Left forelimb (tissue), 1 donor: ENCODE data around the gene KCNS3.

ENCODE experiments used
- DNase-seq: peaks from one replicate; pipeline ENCODE4 v3.0.0-alpha.2; 2018; ENCODE audit warnings: low spot score

The KCNS3 gene

GRCh38 chr2:17878281-17879136 lies at the start of gene KCNS3:
Gene KCNS3 (plus strand): TSS chr2:17878667. CDS start chr2:17931009, 52,342 bp downstream.
- peak; percentile 69 for DNase-seq

DNA sequence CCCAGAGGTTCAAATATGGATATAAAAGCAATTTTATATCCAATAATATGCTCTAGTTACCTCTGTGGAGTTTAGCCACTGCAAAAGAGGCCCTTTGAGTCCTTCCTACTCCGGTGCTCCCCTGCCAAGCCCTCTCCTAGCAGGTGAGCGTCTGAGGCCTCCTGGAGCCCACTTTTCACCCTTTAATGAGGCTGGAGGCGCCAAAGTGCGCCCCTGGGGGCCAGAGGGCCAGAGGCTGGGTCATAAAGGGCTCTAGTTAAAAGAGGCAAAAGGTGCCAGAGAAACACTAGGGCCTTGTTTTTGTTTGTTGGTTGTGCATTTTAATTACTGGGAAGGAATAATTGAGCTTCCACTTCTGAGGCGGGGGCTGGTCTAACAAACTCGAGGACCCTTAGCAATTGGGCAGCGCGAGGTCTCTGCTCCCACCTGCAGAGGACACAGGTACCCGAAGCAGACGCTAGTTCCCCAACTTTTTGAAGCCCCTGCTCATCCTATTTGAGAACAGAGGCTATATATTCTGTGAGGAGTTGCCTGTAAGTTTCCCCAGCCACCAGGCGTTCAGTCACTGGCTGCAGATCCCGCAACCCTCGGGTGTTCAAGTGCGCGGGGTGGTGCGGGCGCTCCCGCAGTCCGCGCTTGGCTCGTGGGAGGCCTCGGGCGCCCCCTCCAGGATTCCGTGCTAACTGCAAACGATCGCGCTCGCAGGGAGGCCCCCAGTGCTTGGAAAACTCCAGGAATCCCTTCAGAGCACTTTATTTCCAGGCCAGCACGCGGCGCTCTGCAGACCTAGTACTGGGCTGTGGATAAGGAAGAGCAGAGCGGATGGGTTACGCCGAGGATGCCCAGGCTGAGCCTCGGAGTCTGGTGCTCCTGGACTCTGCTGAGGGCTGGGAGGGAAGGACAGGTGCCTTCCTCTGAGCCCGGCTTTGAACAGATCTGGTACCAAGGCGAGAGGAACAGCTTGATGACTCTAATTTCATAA lies 48.1 kb upstream of the KCNS3 start:
- DNase-seq: peak; percentile 81

GRCh38 chr2:17835516-17835915 lies 43.0 kb upstream of the KCNS3 start:
- no peak for DNase-seq

- no peak for DNase-seq
Measured at GRCh38 chr2:17839959-17840358, 38.5 kb upstream of the KCNS3 start.

DNA sequence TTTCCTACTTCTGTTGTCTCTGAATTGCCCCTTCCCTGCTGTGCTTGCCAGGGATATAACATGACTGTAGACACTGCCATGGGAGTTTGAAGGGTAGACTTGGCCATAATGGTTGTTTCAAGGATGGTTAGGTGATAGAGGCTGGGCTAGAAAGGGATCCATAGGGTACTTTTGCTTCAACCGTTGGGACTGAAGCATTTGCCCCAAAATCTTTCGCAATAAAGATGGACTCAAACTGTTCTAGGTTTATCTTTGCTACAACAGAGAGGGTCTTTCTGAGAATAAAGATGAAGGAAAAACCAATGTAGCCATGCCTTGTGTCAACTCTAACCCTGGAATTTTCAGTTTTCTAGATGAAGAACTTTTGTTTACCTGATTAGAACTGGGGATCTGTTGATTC lies 35.0 kb upstream of the KCNS3 start:
- DNase-seq: no peak

- no peak for DNase-seq
Measured at GRCh38 chr2:17845806-17846205, 32.7 kb upstream of the KCNS3 start.

DNA sequence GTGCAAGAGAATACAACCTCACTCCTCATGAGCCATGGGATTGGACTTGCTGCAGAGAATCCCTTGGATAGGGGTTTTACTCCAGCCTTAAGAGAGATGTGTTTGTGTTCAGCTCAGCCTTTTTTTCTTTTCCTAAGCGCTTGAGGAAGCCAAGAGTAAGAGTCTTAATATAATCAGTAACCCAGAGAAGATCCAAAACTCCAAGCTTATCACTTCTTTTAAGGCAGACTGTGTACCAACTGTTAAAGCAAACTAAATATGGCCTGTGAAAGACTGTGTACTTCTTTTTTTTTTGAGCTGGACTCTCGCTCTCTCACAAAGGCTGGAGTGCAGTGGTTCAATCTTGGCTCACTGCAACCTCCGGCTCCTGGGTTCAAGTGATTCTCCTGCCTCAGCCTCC lies 31.8 kb upstream of the KCNS3 start:
- no peak for DNase-seq

- DNase-seq: no peak
Measured at GRCh38 chr2:17847236-17847635, 31.2 kb upstream of the KCNS3 start.

GRCh38 chr2:17849275-17849674 lies 29.2 kb upstream of the KCNS3 start:
- no peak for DNase-seq

DNA sequence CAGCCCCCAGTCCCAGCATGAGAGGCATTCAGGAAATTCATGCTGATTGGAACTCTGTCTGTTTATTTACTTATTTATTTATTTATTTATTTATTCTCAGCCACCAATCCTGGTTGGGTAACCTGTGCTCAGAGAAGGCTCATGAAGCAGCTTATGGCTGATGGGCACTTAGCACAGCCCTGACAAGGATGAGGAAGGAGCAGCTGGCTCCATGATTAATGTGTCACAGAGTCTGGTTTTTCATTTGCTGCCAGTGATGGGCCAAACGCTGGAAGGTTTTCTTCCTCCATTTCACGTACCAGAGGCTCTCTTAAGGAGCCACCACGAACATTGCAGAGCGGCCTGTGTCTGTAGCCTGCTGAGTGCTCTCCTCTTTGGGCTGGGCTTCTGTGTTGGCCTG lies 28.3 kb upstream of the KCNS3 start:
- no peak for DNase-seq

DNA sequence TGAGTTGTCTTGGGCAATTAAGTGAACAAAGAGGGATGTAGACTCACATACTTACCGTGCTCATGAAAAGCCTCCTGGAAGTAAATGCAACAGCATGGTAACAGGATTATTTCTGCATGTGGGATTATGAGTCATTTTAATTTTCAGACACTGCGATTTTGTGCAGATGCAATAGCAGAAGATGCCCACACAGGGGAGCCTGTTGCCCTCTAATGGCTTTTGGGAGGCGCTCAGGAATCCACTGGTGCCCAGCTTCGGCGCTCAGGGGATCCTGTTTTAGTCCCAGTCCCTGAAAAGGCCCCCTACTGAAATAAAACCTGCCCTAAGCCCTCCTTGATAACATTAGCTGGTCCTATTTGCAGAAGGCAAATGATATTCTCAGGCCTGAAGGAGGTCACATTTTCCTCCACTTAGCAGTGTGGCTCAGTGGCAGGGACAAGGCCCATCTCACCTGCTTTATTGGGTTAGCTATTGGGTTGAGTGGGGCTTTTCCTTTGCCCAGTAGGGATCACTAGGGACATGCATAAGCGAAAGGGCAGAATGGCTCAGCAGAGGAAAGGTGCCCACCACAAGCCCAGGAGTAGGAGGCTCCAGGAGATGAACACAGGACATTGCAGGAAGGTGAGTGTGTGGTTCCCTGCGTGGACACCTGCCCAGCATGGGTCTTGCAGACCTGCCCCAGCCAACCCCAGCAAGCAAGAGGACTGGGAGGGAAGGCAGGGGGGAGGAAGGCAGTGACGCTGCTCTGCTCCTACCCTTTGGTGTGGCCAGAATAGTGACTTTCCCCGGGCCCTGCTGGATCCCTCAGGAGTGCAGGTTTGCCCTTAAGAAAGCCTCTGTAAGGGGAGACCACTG lies 26.5 kb upstream of the KCNS3 start:
- no peak for DNase-seq

DNA sequence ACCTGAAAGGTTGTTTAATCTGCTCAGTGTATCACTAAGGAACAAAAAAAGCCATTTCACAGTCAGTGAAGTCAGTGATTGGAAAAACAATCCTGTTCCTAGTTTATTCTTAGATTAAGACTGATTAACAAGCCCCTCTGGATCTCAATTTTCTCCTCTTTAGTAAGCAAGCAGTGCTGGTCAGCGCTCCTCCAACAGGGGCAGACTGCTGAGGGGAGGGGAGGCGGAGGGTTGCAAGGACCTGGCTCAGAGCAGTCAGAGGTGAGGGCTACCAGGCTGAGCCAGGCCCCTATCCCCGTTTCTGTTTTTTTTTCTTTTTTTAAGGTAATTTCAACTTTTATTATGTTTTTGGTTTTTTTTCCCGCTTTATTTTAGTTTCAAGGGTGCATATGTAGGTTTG lies 24.7 kb upstream of the KCNS3 start:
- DNase-seq: no peak

- DNase-seq: no peak
Measured at GRCh38 chr2:17857021-17857420, 21.4 kb upstream of the KCNS3 start.

GRCh38 chr2:17858064-17858463 lies 20.4 kb upstream of the KCNS3 start:
- DNase-seq: no peak

GRCh38 chr2:17863539-17863938 lies 14.9 kb upstream of the KCNS3 start:
- DNase-seq: no peak

GRCh38 chr2:17864676-17865075 lies 13.8 kb upstream of the KCNS3 start:
- DNase-seq: no peak

DNA sequence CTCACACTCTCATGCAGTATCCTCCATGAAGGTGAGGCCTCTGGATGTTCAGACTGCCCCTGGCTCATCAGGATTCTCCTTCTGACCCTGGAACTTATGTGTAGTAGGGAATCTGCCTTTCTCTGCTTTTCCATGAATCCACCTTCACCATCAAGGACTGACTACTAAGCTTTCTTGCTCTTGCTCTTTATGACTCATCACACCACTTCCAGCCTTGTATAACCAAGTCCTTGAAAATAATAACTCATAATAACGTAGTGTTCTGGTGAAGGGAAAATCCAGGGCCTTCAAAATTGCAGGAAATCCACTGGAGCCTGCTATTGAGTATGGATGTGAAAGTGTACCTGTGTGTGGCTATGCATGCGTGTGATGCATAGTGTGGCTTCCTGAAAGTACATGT lies 11.3 kb upstream of the KCNS3 start:
- DNase-seq: no peak

GRCh38 chr2:17869128-17869527 lies 9.3 kb upstream of the KCNS3 start:
- no peak for DNase-seq

DNA sequence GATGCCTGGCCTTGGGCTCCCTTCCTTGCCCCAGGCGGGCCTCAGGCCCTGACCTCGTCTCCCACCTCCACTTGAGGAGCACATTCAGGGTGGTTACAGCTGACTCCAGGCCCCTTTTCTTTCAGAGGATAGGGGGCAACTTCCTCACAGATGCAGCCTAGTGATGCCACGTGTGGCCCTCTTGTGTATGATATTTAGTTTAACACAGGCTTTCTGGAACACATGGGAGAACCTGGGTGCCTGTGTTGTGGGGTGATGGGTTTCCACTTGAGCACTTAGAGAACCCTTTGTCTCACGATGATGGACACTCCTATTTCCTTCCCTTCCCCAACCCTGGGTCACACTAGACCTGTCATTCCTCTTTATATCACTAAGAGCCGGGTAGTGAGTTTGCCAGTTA lies 6.8 kb upstream of the KCNS3 start:
- DNase-seq: no peak

DNA sequence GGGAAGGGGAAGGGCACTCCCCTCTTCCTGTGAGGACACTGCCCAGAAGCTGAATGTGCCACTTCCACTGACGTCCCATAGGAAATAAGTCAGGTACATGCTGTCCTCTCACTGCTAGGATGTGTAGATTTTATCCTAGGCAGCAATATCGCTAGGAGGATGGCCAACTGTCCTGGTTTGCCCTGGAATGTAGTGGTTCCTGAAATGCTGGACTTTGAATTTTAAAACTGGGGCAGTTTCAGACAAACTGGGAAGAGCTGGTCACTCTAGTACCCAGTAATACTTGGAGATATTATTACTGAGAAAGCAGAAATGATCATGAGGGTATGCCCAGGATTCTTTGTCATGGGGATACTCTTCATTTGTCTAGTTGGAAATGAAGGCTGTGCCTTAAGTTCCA lies 5.4 kb upstream of the KCNS3 start:
- DNase-seq: no peak

DNA sequence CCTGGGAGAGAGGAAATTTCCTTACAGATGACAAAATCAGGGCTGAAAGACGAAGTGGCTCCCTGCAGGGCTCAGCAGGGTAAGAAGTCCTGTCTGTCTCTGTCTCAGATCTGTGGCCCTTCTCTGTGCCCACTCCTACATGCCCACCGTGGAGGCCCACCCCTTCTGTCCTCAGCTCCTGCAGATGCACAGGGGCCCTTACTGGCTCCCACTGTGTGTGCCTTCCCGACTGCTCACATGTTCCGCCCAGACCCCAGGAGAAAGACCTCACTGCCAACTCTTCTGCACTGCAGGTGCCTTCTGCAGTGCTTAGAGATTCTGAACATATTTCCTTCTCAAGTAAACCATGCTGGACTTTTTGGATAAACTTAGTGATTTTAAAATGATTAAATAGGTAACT lies 1.9 kb upstream of the KCNS3 start:
- no peak for DNase-seq

DNA sequence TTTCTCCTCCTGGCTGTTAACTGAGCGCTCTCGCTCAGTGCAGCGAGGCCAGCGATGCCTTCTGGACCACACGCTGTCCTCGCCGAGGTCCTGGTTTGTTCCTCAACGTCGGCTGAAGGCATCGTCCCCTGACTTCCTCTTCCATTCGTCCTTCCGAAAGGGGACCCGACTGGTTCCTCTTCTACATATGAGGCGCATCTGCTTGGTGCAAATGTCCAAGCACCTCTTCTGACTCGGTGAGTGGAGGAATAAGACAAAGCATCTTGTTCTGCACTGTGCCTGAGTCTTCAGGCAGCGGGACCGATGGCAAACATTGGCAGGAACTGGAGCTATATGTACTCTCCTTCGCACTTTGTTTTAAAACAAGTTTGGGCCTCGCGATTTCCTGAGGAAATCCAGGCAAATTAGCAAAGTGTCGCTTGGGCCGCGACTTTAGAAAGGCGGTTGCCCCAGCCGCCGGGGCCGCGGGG lies 621 bp upstream of the KCNS3 start:
- no peak for DNase-seq
